T47D (cell line): Measurements from ENCODE around the gene HMOX2.
A peak's percentile ranks its signal among the peaks of the same experiment; 100 is the strongest.

Experiments
- DNase-seq, 2 experiments: peaks; one replicate each; pipeline versions ENCODE4 v3.0.0 to v3.0.0-alpha.2; 2011 to 2012; ENCODE audit warnings: low read depth in 1 of 2, low spot score in 1 of 2
- JUND ChIP-seq: IDR thresholded peaks from 2 replicates; pipeline ENCODE4 v1.6.1; 2012; ENCODE audit warnings: low read depth
- in situ Hi-C: cut with HindIII; loops from 2 replicates; pipeline ENCODE4 v1.10.0; 2016; ENCODE audit warnings: low sequenced_read_pairs, low pct_unique_long_range_greater_than_20kb

HMOX2 gene

DNA sequence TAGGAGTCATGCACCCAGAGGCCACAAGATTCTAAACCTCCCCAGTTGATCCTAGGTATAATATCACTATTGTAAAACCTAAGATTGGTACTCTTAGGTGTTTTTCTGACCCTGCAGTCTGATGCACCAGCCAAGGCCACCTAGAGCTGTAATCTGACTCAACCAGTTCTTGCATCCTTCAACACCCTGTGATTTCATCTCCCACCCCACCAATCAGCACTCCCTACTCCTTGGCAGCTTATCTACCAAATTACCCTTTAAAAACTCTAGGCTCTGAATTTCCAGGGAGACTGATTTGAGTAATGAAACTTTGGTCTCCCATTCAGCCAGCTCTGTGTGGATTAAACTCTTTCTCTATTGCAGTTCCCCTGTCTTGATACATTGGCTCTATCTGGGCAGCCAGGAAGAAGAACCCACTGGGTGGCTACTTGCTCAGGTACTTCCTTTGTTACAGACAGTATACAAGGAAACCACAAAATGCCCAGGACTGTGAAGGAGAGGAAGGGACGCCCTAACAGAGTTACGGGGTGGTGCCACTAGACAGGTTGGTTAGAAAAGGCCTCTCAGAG lies 63.6 kb downstream of the HMOX2 start:
- no peak for DNase-seq
- TF ChIP-seq JUND, result no peak
- in situ Hi-C loops, result no loop called here

DNA sequence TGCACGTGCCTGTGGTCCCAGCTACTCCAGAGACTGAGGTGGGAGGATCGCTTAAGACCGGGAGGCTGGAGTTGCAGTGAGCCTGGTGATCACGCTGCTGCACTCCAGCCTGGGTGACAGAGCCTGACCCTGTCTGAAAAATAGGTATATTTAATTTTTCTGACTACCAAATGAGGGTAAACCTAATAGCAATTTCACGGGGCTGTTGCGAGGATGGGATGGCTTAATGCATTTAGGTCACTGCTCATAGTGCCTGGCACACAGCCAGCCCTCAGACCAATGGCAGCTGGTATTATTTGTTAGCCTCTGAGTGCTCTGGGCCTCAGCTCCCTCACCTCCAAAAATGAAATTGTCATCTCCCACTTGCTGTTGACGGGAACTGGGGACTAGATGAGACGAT lies 68.3 kb downstream of the HMOX2 start:
- in situ Hi-C loops, result no loop called here
- no peak for DNase-seq
- TF ChIP-seq JUND, result no peak

DNA sequence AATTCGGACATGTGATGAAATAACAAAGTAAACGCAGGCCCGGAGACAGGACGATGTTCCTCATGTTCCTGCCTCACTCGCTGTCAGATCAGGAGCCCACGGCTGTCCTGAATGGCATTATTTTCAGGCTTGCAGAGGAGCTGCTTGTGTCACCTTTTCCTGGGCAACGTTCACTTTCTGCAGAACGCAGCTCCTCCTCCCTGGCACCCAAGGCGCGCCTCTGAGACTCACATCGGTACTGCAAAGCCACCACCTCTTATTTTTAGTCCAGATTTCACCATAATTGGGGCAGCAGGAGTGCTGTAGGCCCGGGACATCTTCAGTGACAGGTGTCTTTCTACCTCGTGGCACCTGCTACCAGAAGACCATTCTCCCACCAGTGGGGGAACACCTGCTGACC lies 71.9 kb downstream of the HMOX2 start:
- in situ Hi-C loops, result no loop called here
- DNase-seq, result no peak
- TF ChIP-seq JUND, result no peak

DNA sequence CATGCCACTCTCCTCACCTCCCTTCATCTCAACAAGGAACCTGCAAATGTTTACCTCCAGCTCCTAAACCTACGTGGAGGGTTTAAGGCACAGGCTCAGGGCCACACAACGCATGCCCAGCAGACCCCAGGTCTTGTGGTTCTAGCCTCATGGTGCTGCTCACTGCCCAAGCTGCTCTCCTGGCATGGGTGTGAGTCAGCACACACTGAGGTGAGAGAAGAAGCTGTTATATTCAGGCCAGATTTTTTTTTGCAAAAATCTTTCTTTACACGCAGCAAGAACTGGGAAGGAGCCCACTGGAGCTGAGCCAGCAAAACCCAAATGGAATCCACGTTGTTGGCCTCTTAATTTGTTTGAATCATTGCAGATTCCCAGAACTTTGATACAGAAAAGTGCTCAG lies 74.4 kb downstream of the HMOX2 start:
- in situ Hi-C loops, result no loop called here
- TF ChIP-seq JUND, result no peak
- no peak for DNase-seq

DNA sequence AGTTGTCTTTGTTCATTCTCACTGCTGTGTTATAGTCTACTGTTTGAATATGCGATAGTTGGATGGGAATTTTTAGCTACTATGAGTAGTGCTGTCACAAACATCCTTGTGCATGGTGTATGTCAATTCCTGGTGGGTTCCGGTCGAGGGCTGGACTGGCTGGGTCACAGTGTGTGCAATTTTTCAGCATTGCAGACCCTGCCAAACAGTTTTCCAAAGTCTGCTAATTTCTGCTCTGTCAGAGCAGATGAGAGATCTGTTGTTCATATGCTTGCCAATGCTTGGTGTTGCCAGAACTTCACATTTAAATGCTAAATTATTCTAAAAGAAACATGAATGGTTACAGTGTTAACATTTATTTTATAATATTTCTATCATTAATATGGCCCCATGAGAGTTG lies 76.3 kb downstream of the HMOX2 start:
- DNase-seq, result no peak
- in situ Hi-C loops, result no loop called here
- TF ChIP-seq JUND, result no peak

DNA sequence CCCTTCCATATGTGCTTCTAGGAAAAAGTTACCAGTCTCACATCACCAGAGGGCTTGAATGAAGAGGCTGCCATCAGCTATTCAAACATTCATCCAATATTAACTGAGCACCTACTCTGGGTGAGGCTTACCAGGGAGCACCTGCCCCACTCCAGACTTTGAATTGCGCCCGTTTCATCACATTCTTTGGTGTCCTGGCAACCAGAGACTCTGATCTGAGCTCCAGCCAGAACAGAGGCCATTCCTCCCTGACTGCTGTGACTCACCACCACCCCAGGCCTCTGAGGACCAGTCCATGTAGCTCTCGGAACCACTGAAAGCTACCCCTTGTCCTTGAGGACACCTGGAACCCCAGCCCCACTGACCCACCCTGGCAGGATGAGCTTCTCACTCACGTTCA lies 79.9 kb downstream of the HMOX2 start, which contains the start of gene C16orf96:
TSS of gene C16orf96 (plus strand) at position 229 of the 400 bp plus-strand sequence. CDS start at position 379, 150 bp downstream.
- DNase-seq, result no peak
- in situ Hi-C loops, result no loop called here
- TF ChIP-seq JUND, result no peak

DNA sequence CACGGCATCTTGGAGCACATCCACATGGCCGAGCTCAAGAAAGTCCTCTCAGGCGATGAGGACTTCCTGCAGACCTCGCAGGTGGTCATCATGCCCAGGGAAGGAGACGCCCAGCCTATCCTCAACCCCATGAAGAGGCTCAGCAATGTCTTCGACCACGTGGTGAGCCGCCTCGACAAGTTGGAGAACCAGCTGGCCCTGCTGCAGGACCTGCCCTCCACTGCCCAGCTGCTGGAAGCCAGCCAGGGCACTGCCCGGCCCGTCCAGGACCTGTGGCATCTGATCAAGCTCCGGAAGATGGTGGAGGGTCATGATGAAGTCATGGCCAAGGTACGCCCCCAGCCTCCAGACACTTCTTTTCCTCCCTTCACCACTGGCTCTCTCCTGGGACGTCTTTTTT lies 80.4 kb downstream of the HMOX2 start:
- TF ChIP-seq JUND, result no peak
- DNase-seq, result peak in 1 of 2 experiments; percentile 28
- in situ Hi-C loops, result no loop called here

DNA sequence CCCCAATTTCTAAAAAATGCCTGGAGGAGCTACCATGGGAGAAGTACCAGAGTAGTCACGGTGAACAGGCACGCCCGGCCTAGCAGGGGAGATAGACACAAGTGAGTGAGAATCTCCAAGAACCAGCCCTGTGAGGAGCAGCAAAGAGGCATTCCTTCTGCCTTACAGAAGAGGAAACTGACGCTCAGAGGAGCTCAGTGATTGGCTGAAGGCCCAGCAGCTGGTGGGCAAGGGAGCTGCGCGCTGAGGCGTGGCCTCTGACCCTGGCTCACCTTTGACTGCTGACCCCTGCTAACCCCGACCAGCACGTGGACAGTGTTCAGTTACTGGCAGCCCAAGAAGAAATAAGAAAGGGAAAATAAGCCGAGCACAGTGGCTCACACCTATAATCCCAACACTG lies 81.8 kb downstream of the HMOX2 start:
- no peak for DNase-seq
- TF ChIP-seq JUND, result no peak
- in situ Hi-C loops, result no loop called here
